NCI-H1694 treated with DMSO at 0.1 percent for 48 hours (cell line): ENCODE results near the gene BMP6.

Source experiments
- DNase-seq: peaks from one replicate; lab custom pipeline; 2025; lab: John Stamatoyannopoulos, UW

BMP6 gene

GRCh38 chr6:7719364-7719850, 6.5 kb upstream of the BMP6 start:
- no peak for DNase-seq

- no peak for DNase-seq
These were observed 5.6 kb upstream of the BMP6 start for GRCh38 chr6:7720346-7720745.

- peak; percentile 89 for DNase-seq
These were observed 4.2 kb upstream of the BMP6 start for GRCh38 chr6:7721649-7722048.

DNA sequence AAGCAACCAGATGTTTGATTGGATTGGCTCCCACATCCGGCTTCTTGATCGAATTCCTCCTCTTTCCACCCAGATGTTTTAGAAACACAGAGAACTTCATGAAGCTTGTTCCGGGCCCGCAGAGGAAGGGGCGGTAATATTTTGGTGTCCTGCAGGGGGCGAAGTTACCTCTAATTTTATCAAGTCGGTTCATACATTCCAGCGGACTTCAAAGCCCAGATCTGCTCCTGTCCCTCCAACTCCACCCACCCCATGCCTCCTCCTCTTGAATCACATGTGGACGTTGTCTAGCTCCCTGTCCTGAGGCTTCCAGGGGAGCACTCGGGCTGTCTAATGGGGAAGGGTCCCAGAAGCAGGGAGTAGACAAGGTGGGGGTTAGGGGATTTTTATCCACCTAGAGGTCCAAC, 2.9 kb upstream of the BMP6 start:
- DNase-seq, result peak; percentile 81

- no peak for DNase-seq
These were observed 2.3 kb upstream of the BMP6 start for GRCh38 chr6:7723554-7723953.

DNA sequence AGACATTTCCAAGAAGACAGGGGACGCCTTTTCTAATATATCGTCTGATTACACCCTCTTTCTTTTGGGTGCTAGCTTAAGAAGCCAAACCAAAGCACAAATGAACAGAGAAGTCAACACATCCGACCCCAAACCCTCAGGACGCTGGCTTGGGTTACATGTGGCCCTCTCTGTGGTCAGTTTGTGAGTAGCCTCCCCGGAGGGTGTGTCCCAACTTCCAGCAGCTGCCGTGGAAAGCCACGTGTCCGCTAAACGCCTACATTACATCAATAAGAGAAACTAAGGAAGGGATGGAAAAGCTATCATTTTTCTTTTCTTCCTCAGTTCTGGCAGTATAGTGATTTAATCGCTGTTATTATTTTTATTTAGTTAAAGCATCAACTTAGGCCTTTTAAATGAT, 487 bp upstream of the BMP6 start:
- no peak for DNase-seq

- no peak for DNase-seq
These were observed 652 bp downstream of the BMP6 start for GRCh38 chr6:7726416-7727085.

GRCh38 chr6:7727086-7727945, 1.4 kb downstream of the BMP6 start:
- peak; percentile 13 for DNase-seq

GRCh38 chr6:7727946-7728854, 2.3 kb downstream of the BMP6 start:
- peak; percentile 50 for DNase-seq

GRCh38 chr6:7728855-7729590, 3.1 kb downstream of the BMP6 start:
- no peak for DNase-seq

DNA sequence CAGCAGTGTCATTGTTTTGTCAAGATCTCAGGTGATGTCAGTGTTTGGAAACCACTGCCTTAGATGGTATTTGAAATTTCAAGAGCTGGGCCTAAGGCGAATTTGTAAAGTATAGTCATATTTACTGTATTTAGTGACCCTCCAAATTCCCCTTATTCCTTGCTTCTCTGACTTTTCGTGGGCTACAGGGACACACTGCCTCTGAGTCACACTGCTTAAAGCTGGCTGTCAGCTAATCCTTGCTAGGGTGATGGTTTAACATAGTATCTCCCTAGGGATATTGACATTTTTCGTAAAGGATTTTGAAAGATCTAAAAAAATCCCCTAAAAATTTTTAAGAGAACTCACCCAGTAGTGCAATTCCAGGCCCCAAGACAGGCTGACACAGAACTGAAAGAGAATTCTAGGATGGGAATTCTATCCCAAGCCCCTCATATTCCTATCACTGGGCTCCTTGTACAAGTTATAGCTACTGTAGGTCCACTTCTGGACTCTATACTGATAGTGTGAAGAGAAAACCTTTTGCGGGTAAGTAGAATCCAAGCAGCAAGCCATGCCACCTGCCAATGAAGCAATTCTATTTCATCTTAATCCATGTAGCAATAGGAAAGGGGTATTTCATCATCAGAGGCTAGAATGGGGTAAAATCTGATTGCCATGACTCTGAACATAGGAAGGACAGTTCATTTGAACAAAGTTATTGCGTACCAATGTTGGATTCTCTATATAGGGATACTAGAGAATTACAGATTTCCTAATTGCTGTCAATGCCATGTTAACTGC, 4.3 kb downstream of the BMP6 start:
- no peak for DNase-seq

DNA sequence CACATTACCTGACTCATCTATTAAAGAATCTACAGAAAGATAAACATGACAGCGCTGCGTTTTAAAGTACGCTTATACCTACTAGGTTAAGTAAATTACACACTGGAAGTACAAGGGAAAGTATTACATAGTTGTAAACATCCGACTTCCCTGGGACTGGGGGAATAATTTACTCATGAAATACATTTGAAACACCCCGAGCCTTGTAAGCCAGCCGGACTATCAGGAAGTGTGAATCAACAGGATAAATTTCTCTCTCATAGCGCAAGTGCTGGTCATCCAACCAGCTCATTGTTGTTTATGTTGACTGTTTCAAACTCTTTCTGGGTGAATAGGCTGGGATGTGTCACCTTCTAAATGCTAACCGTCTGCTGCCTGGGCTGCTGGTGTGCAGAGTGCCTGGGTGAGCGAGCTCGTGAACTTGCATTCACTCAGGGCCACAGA, 4.9 kb downstream of the BMP6 start:
- no peak for DNase-seq

DNA sequence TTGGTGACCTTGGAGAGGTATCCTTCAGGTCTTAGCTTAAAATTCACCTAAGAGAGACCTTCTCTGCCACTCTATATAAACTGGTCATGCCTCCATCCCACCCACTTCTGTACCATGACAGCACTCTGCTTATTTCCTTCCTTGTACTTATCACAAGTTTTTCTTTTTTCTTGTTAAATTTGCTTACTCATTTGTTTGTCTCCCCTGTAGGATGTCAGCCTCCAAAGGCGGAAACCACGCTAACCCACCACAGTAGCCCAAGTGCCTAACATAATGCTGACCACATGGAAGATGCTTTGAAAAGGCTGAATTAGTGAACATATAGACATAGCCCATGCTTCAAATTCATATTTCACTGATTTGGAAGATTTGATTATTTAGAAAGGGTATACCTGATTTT, 5.4 kb downstream of the BMP6 start:
- no peak for DNase-seq

- DNase-seq, result no peak
These were observed 6.3 kb downstream of the BMP6 start for GRCh38 chr6:7732228-7732627.

- DNase-seq, result no peak
These were observed 8.9 kb downstream of the BMP6 start for GRCh38 chr6:7734707-7735383.

DNA sequence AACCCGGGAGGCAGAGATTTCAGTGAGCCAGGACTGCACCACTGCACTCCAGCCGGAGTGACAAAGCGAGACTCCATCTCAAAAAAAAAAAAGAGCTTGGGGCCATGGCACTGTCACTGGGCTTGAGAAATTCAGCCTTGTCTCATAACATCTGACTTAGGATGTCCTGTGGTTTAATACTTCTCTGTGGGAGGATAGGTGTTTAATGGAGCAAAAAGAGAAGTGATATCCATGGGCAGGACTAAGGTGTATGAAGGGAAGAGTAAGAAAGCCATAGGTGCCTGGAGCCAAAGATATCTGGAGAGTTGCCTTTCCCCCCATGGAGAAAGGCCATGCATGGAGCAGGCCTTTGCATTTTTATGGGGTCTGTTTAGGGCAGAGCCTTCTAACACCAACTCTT, 11.2 kb downstream of the BMP6 start:
- DNase-seq, result no peak

DNA sequence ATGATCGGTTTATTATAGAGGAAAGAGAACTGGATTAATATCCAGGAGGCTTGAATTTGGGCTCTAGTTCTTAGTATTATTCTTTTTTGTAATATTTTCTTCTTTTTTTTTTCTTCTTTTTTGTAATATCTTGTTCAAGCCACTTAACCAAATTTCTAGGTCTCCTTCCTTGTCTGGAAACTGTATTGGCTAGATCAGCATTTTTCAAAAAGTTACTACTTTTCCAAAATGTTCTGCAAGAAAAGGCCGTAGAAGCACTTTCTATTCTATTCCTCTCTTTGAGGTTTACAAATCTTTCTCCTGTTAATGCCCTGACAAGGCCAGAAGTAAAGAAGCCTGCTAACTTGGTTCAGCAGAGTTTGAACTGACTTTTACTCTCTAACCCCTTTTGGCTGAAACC, 12.0 kb downstream of the BMP6 start:
- no peak for DNase-seq

GRCh38 chr6:7742223-7742785, 16.4 kb downstream of the BMP6 start:
- DNase-seq, result no peak

GRCh38 chr6:7745942-7746341, 20.0 kb downstream of the BMP6 start:
- DNase-seq, result no peak

DNA sequence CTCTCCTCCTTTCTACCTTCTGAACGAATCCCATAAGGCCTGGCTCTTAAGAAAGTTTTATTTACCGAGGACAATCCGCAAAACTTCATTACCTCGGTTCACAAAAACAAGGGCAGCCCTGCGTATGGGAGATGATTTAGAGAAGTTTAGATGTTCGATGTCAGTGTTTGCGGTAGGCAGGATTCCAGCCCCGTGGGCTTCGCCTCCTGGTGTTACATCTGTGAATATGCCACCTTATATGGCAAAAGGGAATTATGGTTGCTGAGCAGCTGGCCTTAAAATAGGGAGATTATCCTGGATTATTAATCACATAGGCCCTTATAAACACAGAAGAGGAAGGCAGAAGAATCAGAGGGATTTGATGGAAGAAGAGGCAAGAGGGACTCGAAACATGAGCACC, 21.1 kb downstream of the BMP6 start:
- DNase-seq, result no peak
